GM04503 (cell line): ENCODE results near the gene HDGF.
A peak's percentile ranks its signal among the peaks of the same experiment; 100 is the strongest.

Experiments used
- DNase-seq: peaks from one replicate; pipeline ENCODE4 v3.0.0-alpha.2; 2012; ENCODE audit warnings: low read depth

Gene HDGF

GRCh38 chr1:156725683-156726280 is 25.7 kb downstream of the HDGF start:
- no peak for DNase-seq

GRCh38 chr1:156721535-156721934 is 29.9 kb downstream of the HDGF start:
- DNase-seq, result no peak

- DNase-seq, result no peak
Measured at GRCh38 chr1:156721131-156721530, 30.3 kb downstream of the HDGF start.

GRCh38 chr1:156717351-156717750 is 34.1 kb downstream of the HDGF start:
- no peak for DNase-seq

- DNase-seq, result no peak
Measured at GRCh38 chr1:156714830-156715229, 36.6 kb downstream of the HDGF start.

GRCh38 chr1:156712626-156713025 is 38.8 kb downstream of the HDGF start:
- no peak for DNase-seq

- no peak for DNase-seq
Measured at GRCh38 chr1:156711011-156711817, 40.3 kb downstream of the HDGF start.

- peak; percentile 55 for DNase-seq
Measured at GRCh38 chr1:156709757-156710489, 41.6 kb downstream of the HDGF start.

GRCh38 chr1:156709031-156709430 is 42.4 kb downstream of the HDGF start:
- no peak for DNase-seq

- DNase-seq, result no peak
Measured at GRCh38 chr1:156708218-156708661, 43.2 kb downstream of the HDGF start.

GRCh38 chr1:156707417-156708217 is 43.9 kb downstream of the HDGF start:
- DNase-seq, result no peak

GRCh38 chr1:156706657-156707416 is 44.6 kb downstream of the HDGF start:
- no peak for DNase-seq

- DNase-seq, result no peak
Measured at GRCh38 chr1:156705918-156706656, 45.4 kb downstream of the HDGF start.

GRCh38 chr1:156705321-156705917 is 46.1 kb downstream of the HDGF start, which contains the start of gene CRABP2:
Gene CRABP2 (minus strand): TSS chr1:156705583. CDS start chr1:156705446, 137 bp downstream.
- DNase-seq, result no peak

- DNase-seq, result no peak
Measured at GRCh38 chr1:156704930-156705320, 46.5 kb downstream of the HDGF start.

GRCh38 chr1:156704166-156704711 is 47.2 kb downstream of the HDGF start:
- DNase-seq, result no peak

GRCh38 chr1:156703741-156704140 is 47.7 kb downstream of the HDGF start:
- no peak for DNase-seq

GRCh38 chr1:156703336-156703735 is 48.1 kb downstream of the HDGF start:
- no peak for DNase-seq

- DNase-seq, result no peak
Measured at GRCh38 chr1:156700736-156701531, 50.5 kb downstream of the HDGF start.
